ENCODE results near the gene PRR20B. TPM values are rescaled to one million over a fixed set of nuclear protein-coding genes. Genes with fewer than 3 reads are reported as not detected.
"Not testable (repeated sequence)": the region's sequence is repeated elsewhere in the genome, so short reads cannot be mapped to it uniquely, and the experiment has no call there.

PRR20B gene
- total and polyA plus RNA-seq, 4 donors, result not detected

GRCh38 chr13:57136093-57136492 lies 11.2 kb upstream of the PRR20B start:
- no peak overlapping the region for H3K27ac ChIP-seq (ENCODE audit: low read depth in 1 of 2, low read length in 1 of 2)
- H3K27me3 ChIP-seq (ENCODE audit: control insufficient read depth in 3 of 3, insufficient read depth in 3 of 3, low read length in 2 of 3), result no peaks in the 10 kb centered on the region
- no peak for TF ChIP-seq CTCF (IDR thresholded peaks at IDR 0.05; ENCODE audit: control extremely low read depth, extremely low read depth)
- ATAC-seq (ENCODE audit: insufficient read depth, low FRiP score) (no peak), DNase-seq (no peak)
- no peak overlapping the region for H3K9ac ChIP-seq (ENCODE audit: insufficient read depth in 1 of 2, low read length in 2 of 2)
- no peak overlapping the region for H3K4me3 ChIP-seq
- H3K36me3 ChIP-seq (ENCODE audit: control insufficient read depth in 4 of 4, insufficient read depth in 4 of 4, low read length in 4 of 4), result no peaks in the 10 kb centered on the region
- WGBS, 2 donors, result 55 to 69% methylated on average over 2 of the region's 2 CpGs
- H3K4me1 ChIP-seq (ENCODE audit: control insufficient read depth in 5 of 5, insufficient read depth in 5 of 5, low read length in 5 of 5), result no peaks in the 10 kb centered on the region
- no peaks in the 10 kb centered on the region for H3K9me3 ChIP-seq (ENCODE audit: control insufficient read depth in 4 of 4, insufficient read depth in 3 of 4, low read length in 3 of 4)

- Histone ChIP-seq H3K9me3 (ENCODE audit: control insufficient read depth in 4 of 4, insufficient read depth in 3 of 4, low read length in 3 of 4) (no peaks in the 10 kb centered on the region), H3K4me1 (ENCODE audit: control insufficient read depth in 5 of 5, insufficient read depth in 5 of 5, low read length in 5 of 5) (no peaks in the 10 kb centered on the region), H3K27ac (ENCODE audit: low read depth in 1 of 2, low read length in 1 of 2) (no peak overlapping the region), H3K9ac (ENCODE audit: insufficient read depth in 1 of 2, low read length in 2 of 2) (no peak overlapping the region), H3K27me3 (ENCODE audit: control insufficient read depth in 3 of 3, insufficient read depth in 3 of 3, low read length in 2 of 3) (no peaks in the 10 kb centered on the region), H3K4me3 (no peak overlapping the region), H3K36me3 (ENCODE audit: control insufficient read depth in 4 of 4, insufficient read depth in 4 of 4, low read length in 4 of 4) (no peaks in the 10 kb centered on the region)
- 70 to 81% methylated on average over 4 of the region's 4 CpGs for WGBS, 2 donors
- ATAC-seq (ENCODE audit: insufficient read depth, low FRiP score) (no peak), DNase-seq (no peak)
- TF ChIP-seq CTCF (IDR thresholded peaks at IDR 0.05; ENCODE audit: control extremely low read depth, extremely low read depth), result no peak
Observed at GRCh38 chr13:57137585-57137984, 9.7 kb upstream of the PRR20B start.

GRCh38 chr13:57138988-57139387 lies 8.3 kb upstream of the PRR20B start:
- H3K9ac ChIP-seq (ENCODE audit: insufficient read depth in 1 of 2, low read length in 2 of 2), result no peak overlapping the region
- no peaks in the 10 kb centered on the region for H3K9me3 ChIP-seq (ENCODE audit: control insufficient read depth in 4 of 4, insufficient read depth in 3 of 4, low read length in 3 of 4)
- no peaks in the 10 kb centered on the region for H3K36me3 ChIP-seq (ENCODE audit: control insufficient read depth in 4 of 4, insufficient read depth in 4 of 4, low read length in 4 of 4)
- H3K27me3 ChIP-seq (ENCODE audit: control insufficient read depth in 3 of 3, insufficient read depth in 3 of 3, low read length in 2 of 3), result no peaks in the 10 kb centered on the region
- TF ChIP-seq CTCF (IDR thresholded peaks at IDR 0.05; ENCODE audit: control extremely low read depth, extremely low read depth), result no peak
- DNase-seq (no peak), ATAC-seq (ENCODE audit: insufficient read depth, low FRiP score) (no peak)
- no peak overlapping the region for H3K27ac ChIP-seq (ENCODE audit: low read depth in 1 of 2, low read length in 1 of 2)
- no peaks in the 10 kb centered on the region for H3K4me1 ChIP-seq (ENCODE audit: control insufficient read depth in 5 of 5, insufficient read depth in 5 of 5, low read length in 5 of 5)
- WGBS, 2 donors, result 93 to 95% methylated on average over 5 of the region's 5 CpGs
- no peak overlapping the region for H3K4me3 ChIP-seq

GRCh38 chr13:57139781-57140180 lies 7.5 kb upstream of the PRR20B start:
- H3K9me3 ChIP-seq (ENCODE audit: control insufficient read depth in 4 of 4, insufficient read depth in 3 of 4, low read length in 3 of 4); H3K9ac ChIP-seq (ENCODE audit: insufficient read depth in 1 of 2, low read length in 2 of 2); H3K4me1 ChIP-seq (ENCODE audit: control insufficient read depth in 5 of 5, insufficient read depth in 5 of 5, low read length in 5 of 5); H3K36me3 ChIP-seq (ENCODE audit: control insufficient read depth in 4 of 4, insufficient read depth in 4 of 4, low read length in 4 of 4); ATAC-seq (ENCODE audit: insufficient read depth, low FRiP score); H3K27ac ChIP-seq (ENCODE audit: low read depth in 1 of 2, low read length in 1 of 2); H3K4me3 ChIP-seq; DNase-seq; H3K27me3 ChIP-seq (ENCODE audit: control insufficient read depth in 3 of 3, insufficient read depth in 3 of 3, low read length in 2 of 3): not testable (repeated sequence)
- 93 to 97% methylated on average over 7 to 12 of the region's 18 CpGs for WGBS, 2 donors

GRCh38 chr13:57140235-57140968 lies 6.9 kb upstream of the PRR20B start, which contains the start of gene PRR20A:
TSS of gene PRR20A (plus strand) at chr13:57140918. CDS start at chr13:57141305, 387 bp downstream.
- H3K27ac ChIP-seq (ENCODE audit: low read depth in 1 of 2, low read length in 1 of 2); H3K4me1 ChIP-seq (ENCODE audit: control insufficient read depth in 5 of 5, insufficient read depth in 5 of 5, low read length in 5 of 5); H3K4me3 ChIP-seq; H3K27me3 ChIP-seq (ENCODE audit: control insufficient read depth in 3 of 3, insufficient read depth in 3 of 3, low read length in 2 of 3); H3K9me3 ChIP-seq (ENCODE audit: control insufficient read depth in 4 of 4, insufficient read depth in 3 of 4, low read length in 3 of 4); H3K36me3 ChIP-seq (ENCODE audit: control insufficient read depth in 4 of 4, insufficient read depth in 4 of 4, low read length in 4 of 4); DNase-seq; ATAC-seq (ENCODE audit: insufficient read depth, low FRiP score); H3K9ac ChIP-seq (ENCODE audit: insufficient read depth in 1 of 2, low read length in 2 of 2): not testable (repeated sequence)
- 95 to 96% methylated on average over 10 to 11 of the region's 34 CpGs for WGBS, 2 donors

- WGBS, 2 donors, result 93 to 95% methylated on average over 6 of the region's 14 CpGs
- H3K9me3 ChIP-seq (ENCODE audit: control insufficient read depth in 4 of 4, insufficient read depth in 3 of 4, low read length in 3 of 4); H3K9ac ChIP-seq (ENCODE audit: insufficient read depth in 1 of 2, low read length in 2 of 2); H3K36me3 ChIP-seq (ENCODE audit: control insufficient read depth in 4 of 4, insufficient read depth in 4 of 4, low read length in 4 of 4); ATAC-seq (ENCODE audit: insufficient read depth, low FRiP score); H3K27ac ChIP-seq (ENCODE audit: low read depth in 1 of 2, low read length in 1 of 2); H3K4me1 ChIP-seq (ENCODE audit: control insufficient read depth in 5 of 5, insufficient read depth in 5 of 5, low read length in 5 of 5); H3K27me3 ChIP-seq (ENCODE audit: control insufficient read depth in 3 of 3, insufficient read depth in 3 of 3, low read length in 2 of 3); H3K4me3 ChIP-seq; DNase-seq: not testable (repeated sequence)
Observed at GRCh38 chr13:57148106-57148505, 818 bp downstream of the PRR20B start.

Measured in lung (tissue), 12 donors.